ENCODE data around the gene PLA2G4A.
A peak's percentile ranks its signal among the peaks of the same experiment; 100 is the strongest.
"Not testable (repeated sequence)": the region's sequence is repeated elsewhere in the genome, so short reads cannot be mapped to it uniquely, and the experiment has no call there.

PLA2G4A gene

DNA sequence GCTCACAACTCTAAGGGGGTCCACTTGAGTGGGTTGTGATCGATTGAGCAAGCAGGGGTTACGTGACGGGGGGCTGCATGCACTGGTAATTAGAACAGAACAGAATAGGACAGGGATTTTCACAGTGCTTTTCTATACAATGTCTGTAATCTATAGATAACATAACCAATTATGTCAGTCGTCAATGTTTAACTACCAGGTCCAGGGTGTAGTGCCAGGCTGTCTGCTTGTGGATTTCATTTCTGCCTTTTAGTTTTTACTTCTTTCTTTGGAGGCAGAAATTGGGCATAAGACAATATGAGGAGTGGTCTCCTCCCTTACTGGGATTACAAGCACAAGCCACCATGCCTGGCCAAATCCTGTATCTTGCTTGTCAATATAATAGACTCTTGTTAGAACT, 94.1 kb downstream of the PLA2G4A start:
- DNase-seq (ENCODE audit: low spot score): not testable (repeated sequence)

GRCh38 chr1:186923486-186923885, 94.7 kb downstream of the PLA2G4A start:
- no peak for DNase-seq (ENCODE audit: low spot score)

DNA sequence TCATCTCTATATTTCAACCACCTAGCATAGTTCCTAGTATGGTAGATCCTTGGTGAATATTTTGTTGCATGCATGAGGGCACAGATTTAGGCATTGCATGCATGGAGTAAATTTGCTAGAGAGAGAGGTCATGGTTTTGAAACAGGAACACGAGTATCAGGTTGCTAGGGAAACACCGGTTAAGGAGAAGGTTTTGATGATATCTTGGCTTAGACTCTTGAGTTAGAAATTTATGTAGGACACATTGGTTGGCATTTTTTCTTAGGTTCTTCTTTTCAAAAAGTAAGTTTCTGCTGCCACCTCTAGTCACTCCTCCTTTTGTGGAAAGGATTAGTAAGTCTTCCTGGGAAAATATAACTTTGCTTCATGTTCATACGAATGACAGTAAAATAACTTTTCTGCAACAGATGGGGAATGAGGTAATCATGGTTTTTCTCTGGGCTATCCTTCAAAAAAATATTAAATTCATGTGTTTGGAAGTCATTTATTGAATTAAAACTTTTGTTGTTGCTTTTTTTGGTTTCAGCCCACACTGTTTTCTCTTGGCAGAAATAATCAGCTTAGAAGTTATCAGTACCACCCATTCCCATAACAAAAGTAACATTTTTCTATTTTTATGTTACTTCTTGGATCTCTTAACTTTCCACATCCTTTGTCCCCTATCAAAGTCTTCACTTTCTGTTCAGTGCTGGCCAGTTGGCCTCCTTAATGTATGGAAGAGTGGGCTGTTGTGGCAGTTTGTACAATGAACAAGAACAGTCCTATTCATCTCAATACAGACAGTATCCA, 97.3 kb downstream of the PLA2G4A start:
- DNase-seq (ENCODE audit: low spot score): peak; percentile 32

DNA sequence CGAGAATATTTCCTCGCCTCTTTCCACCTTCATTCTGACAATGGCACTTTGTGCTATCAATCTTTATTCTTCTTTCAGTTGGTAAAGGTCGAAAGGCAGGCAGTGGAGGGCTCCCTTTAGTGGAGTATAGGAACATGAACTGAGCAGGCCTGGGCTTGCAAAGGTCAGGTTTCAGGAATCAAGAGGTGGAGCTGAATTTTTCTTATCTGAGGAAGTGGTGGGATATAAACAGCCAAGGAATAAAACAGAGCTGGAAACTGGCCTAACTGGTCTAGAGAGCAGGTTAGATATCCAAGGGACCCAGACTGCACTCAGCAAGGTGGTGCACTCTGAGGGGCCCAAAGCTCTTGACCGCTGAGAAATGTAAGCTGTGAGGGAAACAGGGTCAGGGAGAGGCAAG, 99.1 kb downstream of the PLA2G4A start:
- DNase-seq (ENCODE audit: low spot score): no peak

- DNase-seq (ENCODE audit: low spot score): peak; percentile 8
Measured at GRCh38 chr1:186930238-186930637, 101.5 kb downstream of the PLA2G4A start.

DNA sequence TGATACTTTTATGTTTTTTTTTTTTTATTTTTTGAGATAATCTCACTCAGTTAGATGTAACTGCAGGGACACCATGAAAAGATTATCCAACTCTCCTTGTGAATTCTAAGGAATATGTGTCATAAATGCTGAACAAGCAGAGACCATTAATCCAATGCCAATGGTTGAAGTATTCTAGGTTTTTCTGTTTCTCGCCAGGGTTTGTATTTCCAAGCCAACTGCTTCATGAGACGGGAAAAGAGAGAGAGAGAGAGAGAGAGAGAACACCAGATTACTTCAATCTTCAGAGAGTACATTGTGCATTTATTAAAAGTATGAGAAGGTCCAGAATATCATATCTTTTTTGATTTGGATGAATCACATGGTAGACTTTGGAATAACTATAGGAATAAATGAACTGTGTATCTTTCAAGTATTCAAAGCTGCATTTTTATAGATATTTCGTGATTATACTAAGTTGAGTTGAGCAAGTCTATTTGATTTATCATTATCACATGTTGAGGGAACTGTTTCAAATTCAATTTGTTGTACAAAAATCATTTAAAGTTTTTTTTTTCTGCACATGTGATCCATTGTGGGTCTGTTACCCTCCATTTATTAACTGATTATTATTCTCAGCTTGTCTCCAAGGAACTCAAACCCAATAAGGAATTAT, 108.4 kb downstream of the PLA2G4A start:
- DNase-seq (ENCODE audit: low spot score): no peak

DNA sequence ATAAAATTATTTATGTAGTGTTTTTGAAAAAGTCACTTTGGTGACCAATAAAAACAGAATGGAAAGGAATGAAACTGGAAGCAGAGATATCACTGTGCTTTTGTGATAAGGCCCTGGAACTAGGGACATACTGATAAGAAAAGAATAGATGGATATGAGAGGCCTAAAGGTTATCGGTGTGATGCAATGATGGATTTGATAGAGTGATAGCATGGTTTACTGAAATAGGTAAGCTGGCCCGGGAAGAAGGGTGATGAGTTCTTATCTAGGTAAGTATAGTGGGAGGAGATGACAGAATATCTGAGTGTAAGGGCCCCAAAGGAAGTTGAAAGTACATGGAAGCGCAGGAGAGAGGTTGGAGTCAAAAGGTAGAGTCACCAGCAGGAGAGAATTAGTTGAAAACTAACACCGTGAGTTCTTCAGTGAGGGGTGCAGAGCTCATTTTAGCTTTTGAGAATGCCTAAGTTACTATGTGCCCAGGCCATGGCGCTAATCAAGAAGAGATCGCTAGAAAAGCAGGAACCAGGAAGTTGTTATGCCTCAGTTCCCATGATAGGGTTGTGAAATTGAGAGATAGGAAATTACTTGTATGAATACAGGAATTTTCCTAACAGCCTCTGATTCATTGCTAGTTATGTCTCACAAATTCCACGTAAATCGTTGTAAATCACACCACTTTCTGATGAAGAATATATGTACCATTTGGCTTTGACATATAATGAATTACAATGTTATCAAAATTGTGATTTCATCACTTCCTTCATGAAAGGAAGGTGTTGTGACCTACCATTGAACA, 115.3 kb downstream of the PLA2G4A start:
- no peak for DNase-seq (ENCODE audit: low spot score)

GRCh38 chr1:186945146-186945545, 116.4 kb downstream of the PLA2G4A start:
- no peak for DNase-seq (ENCODE audit: low spot score)

DNA sequence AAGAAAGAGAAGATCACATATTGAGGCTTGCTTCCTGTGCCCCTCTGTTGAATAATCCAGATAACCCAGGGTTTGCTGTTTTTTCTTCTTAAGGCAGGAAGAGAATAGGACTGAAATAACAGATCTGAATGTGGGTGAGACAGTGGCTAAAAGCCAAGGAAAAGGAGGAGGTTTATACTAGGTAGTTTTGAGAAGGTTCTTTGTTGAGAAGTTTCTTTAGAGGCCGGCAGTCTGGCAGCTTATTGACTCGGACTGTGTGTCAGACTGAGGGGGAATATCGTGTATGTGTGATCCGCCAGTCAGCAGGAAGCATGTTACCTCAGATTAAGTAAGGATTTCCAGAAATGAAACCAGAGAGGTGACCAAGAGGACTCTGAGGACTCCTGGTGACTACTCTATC, 119.8 kb downstream of the PLA2G4A start:
- no peak for DNase-seq (ENCODE audit: low spot score)

- no peak for DNase-seq (ENCODE audit: low spot score)
Measured at GRCh38 chr1:186949173-186949572, 120.4 kb downstream of the PLA2G4A start.

GRCh38 chr1:186950547-186950946, 121.8 kb downstream of the PLA2G4A start:
- no peak for DNase-seq (ENCODE audit: low spot score)

DNA sequence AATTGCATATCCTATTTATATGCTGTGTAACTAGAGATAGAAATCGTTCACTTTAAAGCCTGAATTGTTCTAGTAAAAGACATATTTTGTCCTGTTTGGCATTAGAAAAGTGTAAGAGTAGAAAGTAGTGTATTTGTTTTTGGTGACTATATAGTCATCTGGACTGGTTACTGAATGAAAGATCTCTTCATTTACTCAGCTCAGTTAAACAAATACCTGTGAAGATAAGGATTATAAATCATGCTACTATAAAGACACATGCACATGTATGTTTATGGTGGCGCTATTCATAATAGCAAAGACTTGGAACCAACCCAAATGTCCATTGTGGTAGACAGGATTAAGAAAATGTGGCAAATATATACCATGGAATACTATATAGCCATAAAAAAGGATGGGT, 125.1 kb downstream of the PLA2G4A start:
- no peak for DNase-seq (ENCODE audit: low spot score)

GRCh38 chr1:186957314-186957713, 128.6 kb downstream of the PLA2G4A start:
- peak; percentile 10 for DNase-seq (ENCODE audit: low spot score)

DNA sequence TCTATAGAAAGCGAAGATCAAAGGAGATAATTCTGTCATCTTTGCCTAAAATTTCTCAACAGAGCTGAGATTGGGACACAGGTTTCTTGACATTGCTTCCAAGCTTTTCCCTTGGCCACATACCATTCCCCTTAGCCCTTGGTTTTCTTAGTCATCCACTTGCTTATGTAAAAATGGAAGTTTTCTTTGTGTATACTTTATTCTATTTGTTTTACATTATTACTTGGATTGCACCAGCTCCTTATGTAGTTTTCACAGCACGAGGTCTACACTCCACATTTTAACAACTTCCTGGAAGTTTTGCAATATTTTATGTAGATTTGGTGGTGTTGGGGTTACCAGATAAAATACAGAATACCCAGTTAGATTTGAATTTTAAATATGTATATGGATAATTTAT, 129.8 kb downstream of the PLA2G4A start:
- peak; percentile 9 for DNase-seq (ENCODE audit: low spot score)

DNA sequence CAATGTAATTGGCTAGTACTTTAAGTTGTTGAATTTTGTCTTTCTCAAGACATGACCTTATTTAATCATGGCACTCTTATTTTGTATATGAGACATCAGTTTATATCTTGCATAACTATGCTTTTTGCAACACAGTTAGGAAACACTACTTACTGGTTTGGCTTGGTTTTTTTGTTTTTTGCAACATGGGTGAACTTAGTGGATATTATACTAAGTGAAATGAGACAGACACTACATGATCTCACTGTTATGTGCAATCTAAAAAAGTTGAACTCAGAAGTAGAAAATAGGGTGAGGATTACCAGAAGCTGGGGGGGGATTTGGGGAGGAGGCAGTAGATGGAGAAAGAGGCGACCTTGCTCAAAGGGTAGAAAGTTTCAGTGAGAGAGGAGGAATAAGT, 132.1 kb downstream of the PLA2G4A start:
- no peak for DNase-seq (ENCODE audit: low spot score)

DNA sequence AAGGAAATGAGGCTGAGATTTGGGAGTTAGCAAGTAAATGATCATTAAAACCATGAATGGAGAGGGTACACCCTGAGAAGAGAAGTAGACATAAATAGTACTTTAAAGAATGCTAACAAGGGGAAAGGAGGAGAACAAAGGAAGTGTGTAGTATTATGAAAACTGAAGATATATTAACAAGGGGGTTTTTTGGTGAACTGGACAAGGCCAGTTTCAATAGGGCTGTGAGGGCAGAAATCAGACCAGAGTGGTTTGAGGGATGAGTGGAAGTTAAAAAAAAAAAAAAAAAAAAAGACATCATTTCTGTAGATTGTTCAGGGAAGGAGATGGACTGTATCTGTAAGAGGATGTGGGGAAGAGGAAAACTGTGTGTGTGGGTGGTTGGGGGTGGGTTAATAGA, 137.1 kb downstream of the PLA2G4A start:
- DNase-seq (ENCODE audit: low spot score): no peak

DNA sequence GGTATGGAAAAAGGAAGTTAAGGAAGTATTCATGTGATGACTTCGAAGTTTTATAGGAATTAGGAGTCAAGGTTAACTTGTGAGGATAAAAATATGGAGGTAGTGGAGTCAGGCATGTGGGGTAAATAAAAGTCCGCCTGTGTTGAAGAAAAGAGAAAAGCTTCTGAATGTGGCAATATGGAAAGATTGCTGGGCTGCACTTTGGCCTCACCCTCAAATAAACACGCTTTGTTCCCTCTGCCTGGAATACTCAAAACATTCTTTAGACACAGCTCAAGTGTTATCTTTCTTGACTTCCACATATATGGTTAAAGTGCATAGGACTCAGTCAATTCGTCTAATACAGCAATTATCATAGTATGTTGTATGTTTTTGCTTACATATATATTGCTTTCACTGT, 137.7 kb downstream of the PLA2G4A start:
- DNase-seq (ENCODE audit: low spot score): no peak

- peak; percentile 24 for DNase-seq (ENCODE audit: low spot score)
Measured at GRCh38 chr1:186967656-186968394, 139.1 kb downstream of the PLA2G4A start.

DNA sequence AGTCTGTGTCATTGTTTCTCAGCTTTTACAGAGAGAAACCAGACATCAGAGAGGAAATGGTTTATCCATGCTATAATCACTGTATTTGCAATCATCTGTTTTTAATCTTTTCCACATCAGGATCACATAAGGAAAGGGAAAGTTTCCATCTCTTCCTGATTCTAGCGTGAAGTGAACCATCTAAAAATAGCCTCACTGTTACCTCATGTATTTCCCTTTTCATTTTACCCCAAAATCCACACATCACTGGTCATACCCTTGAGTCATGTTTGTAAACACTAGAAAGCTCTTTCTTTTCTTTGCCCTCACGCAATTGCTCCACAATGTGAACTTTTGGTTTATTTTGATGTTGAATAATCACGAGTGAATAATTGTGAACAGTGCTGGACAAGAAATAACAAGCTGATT, 146.0 kb downstream of the PLA2G4A start:
- DNase-seq (ENCODE audit: low spot score): peak; percentile 73

GRCh38 chr1:186975220-186975619, 146.5 kb downstream of the PLA2G4A start:
- DNase-seq (ENCODE audit: low spot score): no peak

DNA sequence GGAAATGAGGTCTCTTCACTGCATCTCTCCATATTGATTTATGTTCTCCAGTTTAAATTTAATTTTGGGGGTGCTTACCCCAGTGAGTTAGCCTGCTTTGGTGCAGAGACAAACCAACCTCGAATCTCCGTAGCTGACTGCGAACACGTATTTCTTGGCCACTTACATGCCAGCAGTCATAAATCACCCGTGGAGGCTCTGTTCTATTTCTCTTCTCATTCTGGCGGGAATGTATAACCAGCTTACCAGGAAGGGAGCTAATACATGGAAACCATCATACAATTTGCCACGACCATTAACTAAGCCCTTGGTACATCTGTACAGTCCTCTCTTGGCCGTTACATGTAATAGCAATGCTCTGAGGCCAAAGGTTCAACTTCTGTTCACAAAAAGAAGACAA, 148.0 kb downstream of the PLA2G4A start:
- DNase-seq (ENCODE audit: low spot score): no peak

GRCh38 chr1:186977266-186977957, 148.7 kb downstream of the PLA2G4A start:
- no peak for DNase-seq (ENCODE audit: low spot score)

Measured in AG20443 (cell line).